22Rv1 (cell line): Measurements from ENCODE around the gene EIPR1.

Source experiments
- ZFX ChIP-seq: fragments of 450-650 bp; IDR thresholded peaks from 2 replicates; pipeline ENCODE4 v1.6.1; 2017; ENCODE audit warnings: antibody characterized with exemption, borderline replicate concordance
- TF ChIP-seq, protein P1 (sequence below): fragments of 450-650 bp; IDR thresholded peaks from 2 replicates; pipeline ENCODE4 v1.5.1; 2017; ENCODE audit warnings: mild to moderate bottlenecking

DNA sequence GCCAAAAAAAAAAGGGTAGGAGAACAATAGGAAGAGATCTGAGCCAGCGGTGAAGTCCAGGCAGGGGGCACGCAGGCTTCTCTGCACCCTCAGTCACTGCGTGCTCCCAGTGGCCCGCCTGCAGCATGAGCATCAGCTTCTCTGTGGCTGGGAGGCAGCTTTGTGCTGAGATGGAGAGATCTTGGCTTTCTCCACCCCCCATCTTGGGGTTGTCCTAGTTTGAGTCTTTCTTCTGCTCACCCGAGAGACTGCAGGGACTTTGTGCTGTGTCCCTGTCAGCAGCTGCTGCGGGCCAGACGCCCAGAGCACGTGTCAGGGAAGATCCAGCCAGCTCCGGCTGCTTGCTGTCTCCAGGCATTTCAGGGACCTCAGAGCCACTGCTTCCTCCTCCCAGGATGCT is 22.2 kb upstream of the EIPR1 start:
- TF ChIP-seq, protein P1, sequence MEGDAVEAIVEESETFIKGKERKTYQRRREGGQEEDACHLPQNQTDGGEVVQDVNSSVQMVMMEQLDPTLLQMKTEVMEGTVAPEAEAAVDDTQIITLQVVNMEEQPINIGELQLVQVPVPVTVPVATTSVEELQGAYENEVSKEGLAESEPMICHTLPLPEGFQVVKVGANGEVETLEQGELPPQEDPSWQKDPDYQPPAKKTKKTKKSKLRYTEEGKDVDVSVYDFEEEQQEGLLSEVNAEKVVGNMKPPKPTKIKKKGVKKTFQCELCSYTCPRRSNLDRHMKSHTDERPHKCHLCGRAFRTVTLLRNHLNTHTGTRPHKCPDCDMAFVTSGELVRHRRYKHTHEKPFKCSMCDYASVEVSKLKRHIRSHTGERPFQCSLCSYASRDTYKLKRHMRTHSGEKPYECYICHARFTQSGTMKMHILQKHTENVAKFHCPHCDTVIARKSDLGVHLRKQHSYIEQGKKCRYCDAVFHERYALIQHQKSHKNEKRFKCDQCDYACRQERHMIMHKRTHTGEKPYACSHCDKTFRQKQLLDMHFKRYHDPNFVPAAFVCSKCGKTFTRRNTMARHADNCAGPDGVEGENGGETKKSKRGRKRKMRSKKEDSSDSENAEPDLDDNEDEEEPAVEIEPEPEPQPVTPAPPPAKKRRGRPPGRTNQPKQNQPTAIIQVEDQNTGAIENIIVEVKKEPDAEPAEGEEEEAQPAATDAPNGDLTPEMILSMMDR, result no peak
- no peak for TF ChIP-seq ZFX
